Activated CD4-positive, alpha-beta T cell treated with anti-CD3 and anti-CD28 coated beads, Interleukin-10, Interleukin-2, amounts not matched to agents 100 ng/mL and 50 ng/mL, durations not matched to agents 16 hours and 8 hours (primary cell): ENCODE results near the gene PCNX1.
"Not testable (repeated sequence)": the region's sequence is repeated elsewhere in the genome, so short reads cannot be mapped to it uniquely, and the experiment has no call there.

Source experiments
- DNase-seq: peaks from one replicate; pipeline ENCODE4 v3.0.0-alpha.2; 2020

Gene PCNX1

DNA sequence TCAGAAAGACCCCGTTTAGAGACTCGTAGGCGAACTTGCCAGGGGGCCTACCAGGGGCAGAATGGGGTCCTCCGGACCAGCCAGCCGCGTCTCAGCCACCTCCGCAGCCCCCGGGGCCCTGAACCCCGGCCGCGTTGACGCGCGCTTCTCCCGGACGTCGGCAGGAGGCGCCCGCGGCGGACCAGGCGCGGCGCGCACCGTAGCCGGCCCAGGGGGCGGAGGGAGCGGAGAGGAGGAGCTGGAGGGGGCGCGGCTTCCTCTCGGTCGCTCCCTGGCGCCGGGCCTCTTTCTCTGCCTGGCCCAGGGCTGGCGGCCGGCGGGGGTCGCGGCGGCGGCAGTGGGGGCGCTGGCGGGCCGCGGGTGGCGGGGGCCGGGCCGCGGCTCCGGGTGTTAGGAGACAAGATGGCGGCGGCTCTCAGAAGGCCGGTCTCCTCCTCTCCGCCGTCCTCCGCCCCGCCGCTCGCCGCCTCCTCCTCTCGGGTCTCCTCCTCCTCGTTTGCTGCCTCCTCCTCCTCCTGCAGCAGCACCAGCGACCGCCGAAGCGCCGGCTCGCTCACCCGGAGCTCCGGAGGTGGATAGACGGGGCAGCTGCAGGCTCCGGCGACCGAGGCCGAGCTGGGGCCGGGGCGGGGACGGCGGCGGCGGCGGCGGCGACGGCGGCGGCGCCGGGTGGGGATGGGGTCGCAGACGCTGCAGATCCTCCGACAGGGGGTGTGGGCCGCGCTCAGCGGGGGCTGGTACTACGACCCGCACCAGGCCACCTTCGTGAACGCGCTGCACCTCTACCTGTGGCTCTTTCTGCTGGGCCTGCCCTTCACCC lies at the start of gene PCNX1:
Gene PCNX1, plus strand, starts transcription at position 284 of the 820 bp plus-strand sequence. Its CDS starts 392 bp downstream, at position 676.
- peak; percentile 93 for DNase-seq

DNA sequence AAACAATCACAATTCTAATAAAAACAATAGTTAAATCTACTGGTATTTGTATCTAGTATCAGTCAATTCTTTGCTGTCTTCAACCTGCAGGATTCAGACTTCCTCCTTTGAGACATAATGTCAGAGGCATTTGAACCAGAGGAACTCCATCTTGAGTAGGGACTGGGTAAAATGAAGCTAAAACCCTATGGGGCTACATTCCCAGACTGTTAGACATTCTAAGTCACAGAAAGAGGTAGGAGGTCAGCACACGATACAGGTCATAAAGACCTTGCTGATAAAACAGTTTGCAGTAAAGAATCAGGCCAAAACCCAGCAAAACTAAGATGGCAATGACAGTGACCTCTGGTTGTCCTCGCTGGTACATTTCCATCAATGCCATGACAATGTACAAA lies 49.8 kb upstream of the PCNX1 start:
- no peak for DNase-seq

DNA sequence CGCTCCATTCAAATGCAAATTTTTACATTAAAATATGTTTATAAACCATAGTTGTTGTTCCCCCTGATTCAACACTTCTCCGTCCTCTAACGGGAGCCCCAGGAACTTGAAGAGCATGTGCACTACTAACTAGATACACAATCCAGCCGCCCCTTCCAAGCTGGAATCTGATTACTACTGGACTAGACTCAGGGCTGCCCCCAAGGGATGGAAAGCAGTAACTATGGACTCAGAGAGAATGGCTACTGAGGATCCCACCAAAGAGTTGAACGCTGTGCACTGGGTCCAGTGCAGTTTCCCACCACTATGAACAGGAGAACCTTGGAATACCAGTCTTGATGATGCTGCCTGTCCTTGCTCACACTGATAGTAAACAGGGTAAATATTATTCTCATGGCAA lies 48.6 kb upstream of the PCNX1 start:
- no peak for DNase-seq

DNA sequence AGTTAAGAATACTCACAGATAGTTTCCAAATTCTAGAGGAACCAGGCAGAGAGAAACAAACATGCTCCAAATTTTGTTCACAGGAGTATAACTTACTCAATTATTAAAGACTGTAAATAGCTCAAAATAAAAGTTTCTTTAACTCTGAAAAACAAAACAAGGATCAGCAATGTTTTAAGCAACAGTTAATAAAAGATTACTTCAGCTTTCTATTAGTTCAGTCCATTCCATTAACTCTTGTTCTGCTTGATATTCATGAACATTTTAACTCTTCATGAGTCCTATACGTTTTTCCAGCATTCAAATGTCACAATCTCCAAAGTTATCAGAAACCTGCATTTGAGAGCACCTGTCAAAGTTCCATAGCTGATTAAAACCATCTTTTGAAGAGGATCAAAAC lies 40.3 kb upstream of the PCNX1 start:
- not testable (repeated sequence) for DNase-seq

DNA sequence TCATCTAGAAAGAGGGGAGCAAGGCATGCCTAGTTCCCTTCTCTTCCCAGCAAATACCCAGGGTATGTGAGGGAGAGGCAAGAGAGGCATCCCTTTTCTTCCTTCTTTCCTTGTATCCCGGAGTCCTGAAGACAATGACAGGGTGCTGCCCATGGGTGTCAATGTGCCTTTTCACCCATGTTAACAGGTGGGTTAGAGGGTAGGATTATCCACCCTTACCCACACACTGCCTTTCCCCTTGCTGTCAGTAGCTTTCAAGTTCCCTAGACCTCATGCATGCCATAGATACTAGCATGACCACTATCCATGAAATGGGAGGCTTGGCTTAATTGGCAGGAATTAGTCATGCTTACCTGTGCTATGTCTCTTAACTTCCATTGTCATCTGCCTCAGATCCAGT lies 36.3 kb upstream of the PCNX1 start:
- no peak for DNase-seq

DNA sequence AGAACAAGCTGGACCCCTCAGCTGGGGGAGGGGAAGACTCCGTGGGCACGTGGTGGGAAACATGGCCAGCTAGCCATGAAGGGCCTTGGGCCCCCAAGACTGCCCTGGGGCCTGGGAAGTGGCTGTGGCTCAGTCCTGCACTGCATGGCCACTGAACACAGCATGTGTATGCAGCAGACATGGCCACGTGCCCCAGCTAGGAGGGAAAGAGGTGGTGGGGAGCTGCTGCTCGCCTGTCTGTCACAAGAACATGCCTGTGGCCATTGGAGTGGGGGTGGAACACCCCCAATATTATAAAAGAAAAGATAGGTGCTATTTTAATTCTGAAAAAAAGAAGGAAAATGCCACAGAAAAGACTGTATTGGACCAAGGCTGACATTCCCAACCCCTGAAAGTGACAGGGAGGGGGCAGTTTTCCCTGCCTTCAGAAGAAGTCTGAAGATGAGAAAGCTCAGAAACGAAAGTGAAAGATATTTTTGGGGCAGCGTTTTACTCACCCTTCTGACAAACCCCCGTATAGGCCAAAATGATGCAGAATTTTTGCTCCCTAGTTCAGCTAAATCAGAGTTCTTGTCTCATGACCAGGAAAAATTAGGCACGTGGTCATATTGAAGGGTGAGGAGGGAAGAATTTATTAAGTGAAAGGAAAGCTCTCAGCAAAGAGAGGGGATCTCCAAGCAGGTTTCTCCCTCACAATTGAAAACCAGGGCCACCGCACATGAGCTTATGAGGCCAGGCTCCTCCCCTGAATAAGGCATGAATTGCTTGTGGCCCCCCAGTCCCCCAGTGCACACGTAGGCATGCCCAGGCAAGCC lies 35.2 kb upstream of the PCNX1 start:
- peak; percentile 53 for DNase-seq

DNA sequence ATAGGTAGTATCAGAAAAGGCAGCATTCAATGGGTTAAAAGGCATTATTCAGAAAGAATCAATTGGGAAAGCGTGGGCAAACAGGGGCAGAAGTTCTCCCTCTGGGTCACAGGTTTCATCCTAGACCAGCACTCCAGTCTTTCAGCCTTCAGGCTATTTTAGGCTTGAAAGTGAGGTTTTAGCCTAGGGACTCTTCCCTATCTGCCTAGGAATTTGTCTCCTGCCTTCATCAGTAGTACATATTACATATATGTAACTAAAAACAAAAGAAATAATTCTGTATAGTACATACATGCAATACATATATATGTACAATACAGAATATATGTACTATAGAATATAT lies 34.6 kb upstream of the PCNX1 start:
- no peak for DNase-seq

DNA sequence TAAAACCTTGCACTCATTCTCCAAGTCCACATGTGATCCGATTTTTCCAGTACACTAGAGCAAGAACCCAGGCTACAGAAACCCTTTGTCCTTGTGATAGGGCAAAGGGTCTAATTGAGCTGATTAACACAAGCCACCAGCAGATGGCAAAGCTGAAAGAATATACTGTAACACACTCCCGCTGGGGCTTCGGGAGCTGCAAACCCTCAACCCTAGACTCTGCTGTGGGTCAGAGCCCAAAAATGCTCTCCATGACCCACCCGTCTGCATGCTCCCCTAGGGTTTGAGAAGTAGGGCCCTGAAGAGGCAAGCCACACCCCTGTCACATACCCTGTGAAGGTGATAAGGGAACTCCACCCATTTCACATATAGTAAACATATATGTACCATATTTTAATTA lies 33.6 kb upstream of the PCNX1 start:
- DNase-seq = no peak

DNA sequence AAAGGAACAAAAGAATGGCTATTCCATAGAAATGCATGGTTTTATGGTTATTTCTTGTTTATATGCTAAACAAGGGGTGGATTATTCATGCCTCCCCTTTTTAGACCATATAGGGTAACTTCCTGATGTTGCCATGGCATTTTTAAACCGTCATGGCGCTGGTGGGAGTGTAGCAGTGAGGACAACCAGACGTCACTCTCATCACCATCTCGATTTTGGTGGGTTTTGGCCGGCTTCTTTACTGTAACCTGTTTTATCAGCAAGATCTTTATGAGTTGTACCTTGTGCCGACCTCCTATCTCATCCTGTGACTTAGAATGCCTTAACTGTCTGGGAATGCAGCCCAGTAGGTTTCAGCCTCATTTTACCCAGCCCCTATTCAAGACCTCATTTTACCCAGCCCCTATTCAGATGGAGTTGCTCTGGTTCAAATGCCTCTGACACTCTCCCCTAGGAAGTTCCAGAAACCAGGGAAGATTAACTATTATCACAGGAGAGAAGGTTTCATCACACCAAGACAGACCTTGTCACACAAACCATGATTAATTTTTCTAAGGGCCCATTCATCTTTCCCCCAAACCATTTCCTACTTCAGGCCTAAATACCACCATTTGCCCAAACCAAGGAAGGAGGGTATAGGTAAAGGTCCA lies 31.3 kb upstream of the PCNX1 start:
- not testable (repeated sequence) for DNase-seq

DNA sequence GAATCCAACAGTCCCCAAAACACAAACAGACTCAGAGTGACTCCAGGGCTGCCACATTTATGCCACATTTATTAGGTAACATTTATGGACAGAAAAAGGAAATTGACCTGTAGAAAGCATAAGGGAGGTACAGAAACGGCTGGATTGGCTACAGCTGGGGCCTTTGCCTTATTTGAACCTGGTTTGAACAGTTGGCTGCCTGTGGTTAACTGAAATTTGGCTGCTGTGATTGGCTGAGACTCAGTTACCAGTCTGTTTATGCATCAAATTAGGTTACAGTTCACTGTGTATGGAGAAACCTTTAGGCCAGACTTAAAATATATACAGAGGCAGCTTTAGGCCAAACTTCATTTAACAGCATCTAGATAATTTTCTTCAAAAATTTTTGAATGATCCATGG lies 27.8 kb upstream of the PCNX1 start:
- DNase-seq = no peak

DNA sequence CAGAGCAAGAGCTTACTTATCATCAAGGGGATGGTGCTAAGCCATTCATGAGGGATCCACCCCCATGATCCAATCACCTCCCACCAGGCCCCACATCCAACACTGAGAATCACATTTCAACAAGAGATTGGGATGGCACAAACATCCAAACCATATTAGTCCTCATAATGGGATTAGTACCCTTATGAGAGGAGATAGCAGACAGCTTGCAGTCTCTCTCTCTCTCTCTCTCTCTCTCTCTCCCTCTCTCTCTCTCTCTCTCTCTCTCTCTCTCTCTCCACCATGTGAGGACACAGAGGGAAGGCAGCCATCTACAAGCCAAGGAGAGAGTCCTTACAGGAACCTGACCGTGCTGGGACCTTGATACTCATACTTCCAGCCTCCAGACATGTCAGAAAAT lies 26.4 kb upstream of the PCNX1 start:
- not testable (repeated sequence) for DNase-seq

DNA sequence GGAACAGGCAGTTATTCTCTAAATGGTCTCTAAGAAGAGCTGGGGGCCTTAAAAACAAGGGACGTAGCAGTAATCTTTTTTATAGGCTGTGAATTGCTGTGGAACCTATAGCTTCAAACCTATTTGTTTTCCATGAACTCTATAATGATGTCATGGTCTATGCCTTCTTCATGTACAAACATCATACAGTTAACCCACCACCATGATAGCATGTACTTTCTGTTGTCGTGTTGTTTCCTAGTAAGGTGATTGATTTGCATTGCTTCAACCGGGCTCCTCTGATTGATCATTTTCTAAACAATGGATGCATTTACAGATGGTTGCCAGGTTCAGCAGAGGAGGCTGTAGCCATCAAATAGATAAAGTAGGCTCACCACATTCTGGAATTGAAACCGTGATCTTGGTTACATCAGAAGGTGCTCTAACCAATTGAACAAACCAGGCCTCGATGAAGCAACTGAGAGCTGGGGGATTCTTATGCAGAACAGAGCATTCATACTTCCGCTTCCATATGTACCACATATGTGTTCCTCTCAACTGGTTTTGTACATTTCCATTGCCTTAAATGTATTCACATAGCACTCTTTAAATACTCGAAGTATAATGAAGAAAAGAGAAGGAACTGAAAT lies 25.6 kb upstream of the PCNX1 start:
- DNase-seq = no peak

DNA sequence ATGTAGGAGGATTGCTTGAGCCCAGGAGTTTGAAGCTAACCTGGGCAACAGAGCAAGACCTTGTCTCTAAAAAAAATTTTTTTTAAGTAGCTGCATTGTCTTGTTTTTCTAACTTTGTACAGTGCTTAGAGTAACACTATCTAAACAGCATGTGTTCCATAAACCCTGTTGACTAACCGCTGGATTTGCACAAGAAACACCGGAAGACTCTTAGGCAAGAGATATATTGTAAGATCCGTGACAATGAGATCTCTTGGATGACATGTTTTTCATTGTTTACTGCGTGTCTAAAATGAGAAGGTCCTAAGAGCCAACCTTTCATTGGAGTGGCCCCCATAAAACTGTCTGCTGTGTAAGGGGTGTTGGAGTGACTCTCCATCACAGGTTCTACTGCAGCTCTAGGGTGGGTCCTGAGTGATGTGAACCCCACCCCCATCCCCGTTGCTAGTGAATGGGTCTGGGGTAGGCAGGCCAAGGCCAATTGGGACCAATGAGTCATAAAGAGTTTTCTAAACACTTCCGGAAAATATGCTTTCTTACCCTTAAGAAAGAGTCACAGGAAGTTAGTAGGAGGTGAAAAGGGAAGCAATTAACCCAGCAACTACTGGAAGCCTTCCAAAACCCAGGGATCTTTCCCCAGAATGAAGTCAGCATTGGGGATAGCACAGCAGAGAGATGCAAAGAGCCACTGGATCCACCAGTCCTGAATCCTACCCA lies 24.3 kb upstream of the PCNX1 start:
- peak; percentile 59 for DNase-seq

DNA sequence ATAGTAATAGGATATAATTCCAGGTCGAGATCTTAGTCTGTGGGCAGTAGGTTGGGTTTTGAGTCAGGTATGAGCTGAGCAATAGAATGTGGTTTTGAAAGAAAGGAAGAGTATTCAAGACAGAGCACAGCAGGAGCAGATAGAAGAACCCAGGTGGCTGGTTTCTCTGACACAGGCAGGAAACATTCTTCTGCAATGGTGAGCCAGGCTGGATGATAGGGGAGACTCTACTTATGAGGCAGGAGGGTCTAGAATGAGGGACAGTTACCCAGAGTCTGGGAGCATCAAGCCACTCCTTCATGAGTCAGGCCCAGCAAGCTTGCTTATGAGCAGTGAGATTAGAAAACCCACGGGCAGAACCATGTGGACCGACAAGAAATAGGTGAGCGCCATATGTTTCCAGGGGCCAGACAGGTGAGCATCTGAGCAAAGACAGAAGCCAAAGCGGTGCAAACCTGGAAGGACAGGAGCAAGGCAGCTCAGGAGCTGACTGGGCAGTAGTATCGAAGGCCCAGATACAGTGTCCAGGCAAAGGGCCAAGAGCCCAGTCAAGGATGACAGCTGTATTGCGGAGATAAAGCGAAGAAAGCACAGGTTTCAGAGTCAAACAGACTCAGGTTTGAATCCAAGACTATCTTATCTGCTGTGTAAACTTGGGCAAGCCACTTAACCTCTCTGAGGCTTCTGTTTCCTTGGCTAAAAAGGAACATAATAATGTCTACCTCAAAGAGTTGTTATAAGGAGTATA lies 22.5 kb upstream of the PCNX1 start:
- peak; percentile 81 for DNase-seq

DNA sequence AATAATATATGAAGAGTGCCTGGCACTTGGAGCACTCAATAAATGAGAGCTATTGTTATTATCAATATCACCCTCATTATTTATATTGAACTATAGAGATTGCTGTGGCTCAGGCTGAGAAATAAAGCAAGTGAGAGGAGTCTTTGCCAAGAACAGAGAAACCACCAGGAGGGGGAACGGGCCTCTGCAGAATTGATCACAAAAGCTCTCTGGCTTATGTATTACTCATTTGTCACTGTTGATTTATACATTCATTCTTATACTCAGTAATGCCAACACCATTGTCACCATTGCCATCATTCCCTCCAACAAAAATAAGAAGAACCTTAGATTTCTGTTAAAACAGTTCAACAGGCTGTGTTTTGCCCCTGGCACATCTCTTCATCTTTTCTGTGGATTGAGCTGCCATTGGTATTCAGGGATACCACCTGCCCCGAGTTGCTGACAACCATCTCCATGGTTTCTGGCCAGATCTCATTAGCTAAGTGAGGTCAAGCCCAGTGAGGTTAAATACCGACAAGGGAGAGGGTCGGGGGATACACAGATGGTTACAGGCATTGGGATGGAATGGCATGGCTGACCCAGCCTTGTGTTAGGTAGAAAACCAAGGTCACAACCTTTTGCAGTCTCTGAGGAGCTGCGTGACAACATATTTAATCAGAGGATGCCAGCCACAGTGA lies 21.8 kb upstream of the PCNX1 start:
- DNase-seq = peak; percentile 90

DNA sequence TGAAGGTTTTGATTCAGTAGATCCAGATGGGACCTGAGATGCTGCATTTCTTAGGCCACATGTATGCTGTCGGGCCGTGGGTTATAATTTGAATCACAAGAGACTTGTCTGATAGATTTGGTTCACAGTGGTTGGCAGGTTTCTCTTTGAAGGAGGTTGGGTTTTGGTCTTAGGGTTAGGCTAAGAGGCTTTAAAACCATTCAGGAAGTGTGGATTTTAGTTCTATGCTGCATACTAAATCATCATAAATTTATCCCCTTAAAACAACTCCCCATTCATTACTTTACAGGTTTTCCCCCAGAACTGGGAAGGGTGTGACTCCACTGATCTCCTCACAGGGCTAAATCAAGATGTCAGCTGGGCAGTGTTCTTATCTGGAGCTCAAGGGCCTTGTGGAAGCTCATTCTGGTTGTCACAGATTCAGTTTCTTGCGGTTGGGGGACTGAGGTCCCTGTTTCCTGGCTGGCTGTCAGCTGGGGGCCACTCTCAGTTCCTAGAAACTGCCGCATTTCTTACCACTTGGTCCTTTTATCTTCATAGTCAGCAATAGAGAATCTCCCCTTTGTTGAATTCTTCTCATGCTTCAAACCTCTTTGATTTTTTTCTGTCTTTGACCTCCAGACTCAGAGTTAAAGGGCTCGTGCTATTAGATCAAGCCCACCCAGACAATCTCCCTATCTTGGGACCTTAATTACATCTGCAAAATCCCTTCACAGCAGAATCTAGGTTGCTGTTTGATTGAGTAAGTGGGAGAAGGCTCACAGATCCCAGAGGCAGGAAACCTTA lies 20.6 kb upstream of the PCNX1 start:
- peak; percentile 91 for DNase-seq

DNA sequence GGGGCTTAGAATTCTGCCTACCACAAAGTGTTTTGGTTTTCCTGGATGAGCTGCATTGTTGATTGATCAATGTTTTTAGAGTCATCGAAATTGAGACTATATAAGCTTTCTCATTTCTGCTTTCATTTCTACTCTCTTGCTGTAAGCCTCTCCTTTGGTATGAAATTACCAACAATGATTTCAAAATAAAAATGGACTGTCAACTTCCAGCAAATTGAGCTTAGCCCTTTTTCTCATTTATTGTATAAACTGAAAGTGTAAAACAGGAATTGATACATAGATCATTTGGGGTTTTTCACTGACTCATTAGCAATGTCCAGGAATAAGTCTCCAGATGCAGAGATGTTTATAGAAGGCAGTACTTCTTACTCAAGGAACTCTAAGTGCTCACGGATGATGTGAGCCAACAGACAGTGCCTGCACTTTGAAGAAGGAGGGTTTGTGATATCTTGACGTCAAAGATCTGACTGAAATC lies 20.0 kb upstream of the PCNX1 start:
- peak; percentile 76 for DNase-seq

DNA sequence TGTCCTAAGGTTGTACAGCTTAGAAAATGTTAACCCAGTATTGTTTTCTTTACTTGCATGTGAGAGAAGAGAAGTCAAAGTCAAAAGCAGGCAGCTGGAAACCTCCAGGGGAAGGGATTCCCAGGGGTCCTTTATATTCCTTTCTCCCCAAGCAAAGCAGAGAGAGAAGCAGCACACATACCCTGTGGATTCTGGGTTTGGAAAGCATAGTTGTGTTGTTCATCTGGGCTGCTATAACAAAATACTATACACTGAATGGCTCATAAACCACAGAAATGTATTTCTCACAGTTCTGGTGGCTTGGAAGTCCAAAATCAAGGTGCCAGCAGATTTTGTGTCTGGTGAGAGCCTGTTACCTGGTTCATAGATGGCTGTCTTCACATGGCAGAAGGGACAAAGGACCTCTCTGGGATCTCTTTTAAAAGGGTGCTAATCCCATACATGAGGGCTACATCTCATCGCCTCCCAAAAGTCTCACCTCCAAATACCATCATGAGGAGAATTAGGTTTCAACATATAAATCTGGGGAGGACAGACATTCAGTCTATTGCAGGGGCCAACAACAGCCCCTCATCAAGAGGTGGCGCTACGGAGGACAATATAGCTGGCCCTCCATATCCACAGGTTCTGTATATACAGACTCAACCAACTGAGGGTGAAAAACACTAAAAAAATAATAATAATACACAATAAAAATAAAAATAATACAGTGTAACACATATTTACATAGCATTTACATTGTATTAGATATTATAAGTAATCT lies 19.3 kb upstream of the PCNX1 start:
- no peak for DNase-seq

DNA sequence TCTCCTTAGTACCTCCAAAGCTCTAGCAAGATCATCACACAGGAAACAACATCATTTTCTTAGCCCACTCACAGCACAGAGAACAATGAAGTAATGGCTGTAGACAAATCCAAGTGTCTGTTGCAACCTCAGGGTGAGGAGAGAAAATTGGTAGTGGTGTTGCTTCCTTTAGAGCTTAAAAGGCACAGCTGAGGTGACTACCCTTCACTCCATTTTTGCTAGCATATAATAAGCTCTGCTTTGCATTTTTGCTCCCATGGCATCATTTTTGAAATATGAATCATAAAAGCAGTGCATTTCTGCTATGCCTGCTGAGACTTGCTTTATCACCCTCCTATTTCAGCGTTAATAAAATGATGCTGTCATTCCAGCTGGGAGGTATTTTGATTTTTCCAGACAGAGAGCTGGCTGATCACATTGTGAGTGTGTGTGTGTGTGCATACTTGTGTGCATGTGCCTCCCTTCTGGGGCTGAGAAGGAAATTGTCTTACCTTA lies 18.5 kb upstream of the PCNX1 start:
- peak; percentile 48 for DNase-seq
